Lung microvascular endothelial cell (primary cell): ENCODE data around the gene GATB. TPM values are rescaled to one million over a fixed set of nuclear protein-coding genes. Genes with fewer than 3 reads are reported as not detected.
A peak's percentile ranks its signal among the peaks of the same experiment; 100 is the strongest.

Source experiments
- DNase-seq, 2 donors: peaks; one replicate each; pipeline versions ENCODE4 v3.0.0 to v3.0.0-alpha.2; 2010; ENCODE audit warnings: low read depth in 2 of 2
- total RNA-seq: library from RNA; depleted of rRNA; stranded (reverse); fragments of >200 nt; gene quantifications from 2 replicates; pipeline ENCODE4 v1.2.1, GENCODE V29; 2014

Gene GATB, protein sequence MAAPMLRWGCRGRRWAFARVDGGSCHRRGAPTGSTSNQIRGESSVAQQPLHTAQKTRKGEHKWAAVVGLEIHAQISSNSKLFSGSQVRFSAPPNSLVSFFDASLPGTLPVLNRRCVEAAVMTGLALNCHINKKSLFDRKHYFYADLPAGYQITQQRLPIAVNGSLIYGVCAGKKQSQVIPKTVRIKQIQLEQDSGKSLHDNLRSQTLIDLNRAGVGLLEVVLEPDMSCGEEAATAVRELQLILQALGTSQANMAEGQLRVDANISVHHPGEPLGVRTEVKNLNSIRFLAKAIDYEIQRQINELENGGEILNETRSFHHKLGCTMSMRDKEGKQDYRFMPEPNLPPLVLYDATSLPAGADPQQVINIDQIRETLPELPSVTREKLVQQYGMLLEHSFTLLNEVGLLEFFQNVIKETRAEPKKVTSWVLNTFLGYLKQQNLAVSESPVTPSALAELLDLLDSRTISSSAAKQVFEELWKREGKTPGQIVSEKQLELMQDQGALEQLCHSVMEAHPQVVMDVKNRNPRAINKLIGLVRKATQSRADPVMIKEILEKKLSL
- total RNA-seq = 8.3 and 12.0 TPM in 2 replicates

DNA sequence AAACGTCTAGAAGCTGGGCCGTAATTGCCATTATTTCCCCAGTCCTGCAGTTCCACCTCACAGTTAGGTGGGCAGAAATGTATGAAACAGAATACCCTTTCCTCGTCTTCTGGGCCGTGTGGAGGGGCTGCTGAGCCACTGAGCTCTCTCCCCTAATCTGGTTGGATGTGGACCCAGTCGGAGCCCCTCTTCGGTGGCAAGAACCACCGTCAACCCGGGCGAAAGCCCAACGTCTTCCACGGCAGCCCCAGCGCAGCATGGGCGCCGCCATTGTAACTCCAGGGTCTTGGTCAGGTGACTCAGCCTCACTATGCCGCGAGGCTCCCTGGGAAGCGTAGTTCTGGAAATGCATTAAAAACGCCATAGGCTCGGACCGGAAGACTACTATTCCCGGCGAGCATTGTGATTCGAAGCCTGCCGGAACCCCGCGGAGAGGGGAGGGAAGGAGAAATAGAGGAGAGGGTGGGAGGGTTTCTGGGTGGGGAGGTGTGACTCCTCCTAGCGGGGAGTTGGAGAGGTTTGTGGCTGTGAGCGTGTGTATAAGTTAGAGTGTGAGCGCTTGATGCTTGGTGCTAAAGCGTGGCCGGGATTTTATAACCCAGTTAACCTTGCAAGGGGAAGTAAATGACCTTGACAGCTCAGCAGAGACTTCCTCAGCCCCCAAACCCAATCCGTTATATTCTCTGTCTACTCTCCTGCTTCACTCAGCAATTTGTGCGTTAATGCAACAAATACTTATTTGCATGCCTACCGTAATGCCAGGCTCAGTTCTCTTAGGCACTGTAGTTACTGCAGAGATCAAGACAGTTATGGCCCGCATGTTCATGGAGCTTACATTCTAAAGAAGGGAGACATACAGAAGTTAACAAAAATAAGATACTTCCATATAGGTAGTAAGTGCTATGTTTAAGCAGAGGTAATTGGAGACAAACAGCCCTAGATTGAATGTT, at the start of gene GATB:
Gene GATB, minus strand, starts transcription at position 296 of the 950 bp plus-strand sequence. Its CDS starts 25 bp downstream, at position 271.
- DNase-seq = peak; percentile 96 to 97

DNA sequence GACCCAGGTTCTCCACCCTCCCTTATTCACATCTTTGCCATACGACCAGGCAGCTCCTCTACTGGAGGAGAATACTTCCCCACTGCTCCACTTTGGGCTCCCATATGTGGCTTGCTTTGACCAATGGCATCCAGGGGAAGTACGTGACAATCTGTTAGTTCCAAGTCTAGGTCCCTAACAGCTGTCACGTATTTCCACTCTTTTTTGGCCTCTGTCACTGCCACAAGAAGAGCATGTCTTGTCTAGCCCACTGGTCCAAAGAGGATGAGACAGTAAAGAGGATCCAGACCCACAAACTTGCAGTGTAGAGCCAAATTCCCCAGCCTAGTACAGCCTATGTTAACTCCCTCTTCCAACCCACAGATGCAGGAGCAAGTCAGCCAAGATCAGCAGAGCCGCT, 49.7 kb upstream of the GATB start:
- no peak for DNase-seq

DNA sequence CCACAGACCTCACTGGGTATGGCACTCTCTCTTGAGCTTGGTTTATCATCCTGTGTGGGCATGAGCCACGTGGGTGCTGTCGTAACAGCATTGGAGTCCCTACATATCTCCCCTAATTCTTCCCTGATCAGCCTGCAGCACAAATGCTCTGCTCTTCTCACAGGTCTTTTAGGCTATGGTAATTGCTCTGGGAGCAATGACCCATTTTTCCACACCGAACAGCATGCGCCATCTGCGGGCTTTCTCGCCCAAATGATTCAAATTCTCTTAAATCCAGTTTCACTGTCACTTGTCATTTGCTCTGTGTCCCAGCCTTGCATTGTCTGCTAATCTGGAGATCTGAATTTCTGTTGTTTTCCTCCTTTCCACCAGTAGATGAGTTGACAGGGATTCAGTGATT, 48.9 kb upstream of the GATB start:
- no peak for DNase-seq

DNA sequence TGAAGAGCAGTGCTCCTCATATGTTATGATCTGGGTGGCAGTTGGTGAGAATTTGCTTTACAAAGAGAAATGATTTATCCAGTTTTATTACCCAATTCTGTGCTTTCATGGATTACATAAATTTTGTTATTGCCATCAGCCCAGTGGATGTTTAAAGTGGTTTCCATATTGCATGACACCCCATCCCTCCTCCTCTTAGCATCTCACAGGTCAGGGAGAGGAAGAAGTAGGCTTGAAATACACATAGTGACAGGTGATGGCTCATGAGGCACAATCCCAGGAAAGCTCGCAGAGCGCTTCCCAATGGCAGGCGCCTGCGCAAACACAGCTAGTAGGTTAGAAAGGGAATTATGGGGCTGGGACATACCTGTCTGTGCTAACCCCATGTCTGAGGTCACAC, 47.7 kb upstream of the GATB start:
- DNase-seq = no peak

DNA sequence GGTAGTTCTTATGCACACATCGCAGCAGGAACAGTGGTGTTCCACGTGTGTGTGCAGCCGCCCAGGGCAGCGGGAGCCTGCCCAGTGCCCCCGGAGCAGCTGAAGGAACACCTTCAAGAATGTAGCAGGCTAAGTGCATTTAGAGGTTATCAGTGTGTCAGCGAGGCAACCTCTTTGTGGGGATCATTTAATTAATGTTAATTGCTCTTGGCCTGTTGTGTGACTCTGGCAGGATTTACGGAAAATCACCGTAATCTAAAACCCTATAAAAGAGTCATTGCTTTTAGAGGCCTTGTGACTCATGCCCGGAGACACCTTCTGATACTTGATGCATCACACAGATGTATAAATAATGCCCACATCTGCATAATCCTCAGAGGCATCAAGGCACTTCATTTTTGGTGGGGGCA, 47.3 kb upstream of the GATB start:
- DNase-seq = no peak

DNA sequence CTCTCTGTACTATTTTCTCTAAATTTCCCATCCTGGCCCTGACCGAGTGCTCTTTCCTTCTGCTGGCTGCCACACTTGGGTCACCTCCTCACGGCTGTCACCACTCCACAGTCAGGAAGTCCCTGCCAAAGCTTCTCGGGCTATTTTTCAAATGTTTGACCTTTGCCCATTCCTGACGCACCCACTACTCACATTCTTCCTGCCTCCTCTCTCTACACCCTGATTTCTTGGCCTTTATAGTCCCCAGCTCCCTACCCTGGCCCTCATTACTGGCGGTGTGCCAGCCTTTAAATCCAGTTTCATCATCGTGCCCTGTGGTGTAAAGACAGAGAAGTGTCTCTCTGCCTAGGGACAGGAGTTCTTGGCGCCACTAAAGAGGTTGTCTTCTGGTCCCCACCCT, 46.4 kb upstream of the GATB start:
- no peak for DNase-seq

DNA sequence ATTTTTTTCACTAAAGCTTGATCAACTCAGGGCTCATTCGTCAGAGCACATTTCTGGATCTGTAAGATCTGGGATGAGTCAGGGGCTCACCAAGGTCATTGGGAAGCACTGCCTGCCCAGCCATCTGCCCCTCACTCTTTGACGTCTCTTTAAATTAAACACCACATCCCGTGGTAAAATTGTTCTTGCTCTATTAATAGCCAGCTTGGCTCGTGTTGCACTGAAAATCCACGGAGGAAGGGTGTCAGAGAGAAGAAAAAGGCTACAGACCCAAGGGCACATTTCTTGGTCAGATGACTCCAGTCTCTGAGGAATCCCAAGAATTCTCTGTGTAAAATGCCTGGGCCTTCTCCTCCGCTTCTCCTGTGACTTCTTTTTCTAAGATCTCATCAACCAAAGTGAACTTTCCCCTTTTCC, 45.7 kb upstream of the GATB start:
- peak in 1 of 2 donors; percentile 26 for DNase-seq

DNA sequence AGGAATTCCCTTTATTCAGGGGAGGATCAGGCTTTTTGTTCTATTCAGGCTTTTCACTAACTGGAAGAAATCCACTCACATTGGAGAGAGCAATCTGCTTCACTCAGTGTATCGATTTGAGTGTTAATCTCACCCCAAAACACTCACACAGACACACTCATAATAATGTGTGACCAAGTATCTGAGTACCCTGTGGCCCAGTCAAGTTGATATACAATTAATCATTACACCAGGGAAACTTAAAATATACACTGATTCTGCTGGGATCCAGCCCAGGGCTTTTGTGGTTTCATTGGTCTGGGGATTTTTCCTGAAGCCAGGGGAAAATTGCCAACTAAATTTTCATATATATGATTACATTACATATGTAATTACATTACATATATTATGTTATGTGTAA, 44.0 kb upstream of the GATB start:
- DNase-seq = no peak

DNA sequence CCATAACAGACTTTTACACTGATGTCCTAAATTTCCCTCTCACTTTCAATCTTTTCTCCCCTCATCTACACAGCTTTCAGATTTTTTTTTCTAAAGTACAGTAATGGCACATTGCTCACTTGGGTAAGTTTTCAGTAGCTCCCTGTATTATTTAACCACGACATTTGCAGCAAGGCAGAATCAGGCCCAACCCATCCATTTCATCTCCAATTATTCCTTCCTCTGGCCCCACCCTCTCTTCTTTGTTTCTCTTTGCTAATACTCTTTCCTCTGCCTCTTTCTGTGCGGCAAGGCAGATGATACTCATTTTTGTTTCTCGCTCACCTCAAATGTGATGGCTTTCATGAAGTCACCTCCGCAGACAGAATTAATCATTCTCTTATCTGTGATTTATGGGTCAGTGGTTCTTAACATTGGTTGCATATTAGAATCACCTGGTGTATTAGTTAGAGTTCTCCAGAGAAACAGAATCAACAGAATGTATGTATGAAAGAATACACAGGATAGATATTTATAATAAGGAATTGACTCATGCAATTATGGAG, 43.4 kb upstream of the GATB start:
- DNase-seq = no peak

DNA sequence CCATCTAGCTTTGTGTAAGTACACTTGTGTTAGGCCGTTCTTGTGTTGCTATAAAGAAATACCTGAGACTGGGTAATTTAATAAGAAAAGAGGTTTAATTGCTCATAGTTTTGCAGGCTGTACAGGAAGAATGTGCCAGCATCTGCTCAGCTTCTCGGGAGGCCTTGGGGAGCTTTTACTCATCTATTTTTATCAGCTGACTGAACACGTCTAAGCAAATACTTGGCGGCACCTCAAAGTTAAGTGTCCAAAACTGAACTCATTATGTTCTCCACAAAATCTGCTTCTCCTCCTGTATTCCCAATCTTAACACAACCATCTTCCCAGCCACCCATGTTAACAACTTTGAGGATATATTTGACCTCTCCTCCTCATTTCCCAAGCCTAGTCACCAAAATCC, 42.4 kb upstream of the GATB start:
- DNase-seq = no peak

DNA sequence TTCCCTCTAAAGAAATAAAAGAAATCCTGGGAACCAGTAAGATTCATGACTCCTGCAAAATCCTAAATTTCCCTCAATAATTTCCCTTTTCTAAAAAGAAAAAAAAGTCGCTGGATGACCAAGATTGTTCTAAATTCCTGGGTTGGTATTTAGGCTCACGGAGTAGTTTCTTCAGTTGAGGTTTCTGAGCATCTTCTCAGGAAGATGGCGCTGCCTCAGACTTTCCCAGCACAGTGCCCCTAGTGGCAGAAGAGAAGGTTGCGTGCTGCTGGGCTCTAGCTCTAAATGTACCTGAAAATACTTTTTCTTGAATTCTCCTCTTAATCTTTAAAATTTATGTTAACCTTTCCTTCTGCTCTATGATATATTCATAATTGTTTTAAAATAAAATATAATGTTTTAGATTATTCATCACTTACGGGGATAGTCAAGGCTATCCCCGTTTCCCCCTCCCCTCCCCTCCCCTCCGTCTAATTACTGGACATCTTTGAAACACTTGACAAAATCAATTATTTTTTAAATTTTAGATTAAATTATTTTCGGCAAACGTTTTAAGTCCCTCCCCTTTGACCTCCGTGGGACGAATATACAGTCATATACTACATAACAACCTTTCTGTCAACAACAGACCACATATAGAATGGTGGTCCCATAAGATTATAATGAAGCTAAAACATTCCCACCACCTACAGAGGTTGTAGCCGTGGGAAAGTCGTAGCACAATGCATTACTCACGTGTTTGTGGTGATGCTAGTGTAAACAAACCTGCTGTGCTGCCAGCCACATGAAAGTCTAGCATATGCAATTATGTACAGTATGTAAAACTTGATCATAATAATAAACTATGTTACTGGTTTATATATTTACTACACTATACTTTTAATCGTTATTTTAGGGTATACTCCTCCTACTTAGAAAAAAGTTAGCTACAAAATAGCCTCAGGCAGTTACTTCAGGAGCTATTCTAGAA, 41.0 kb upstream of the GATB start:
- DNase-seq = peak; percentile 52 to 67

DNA sequence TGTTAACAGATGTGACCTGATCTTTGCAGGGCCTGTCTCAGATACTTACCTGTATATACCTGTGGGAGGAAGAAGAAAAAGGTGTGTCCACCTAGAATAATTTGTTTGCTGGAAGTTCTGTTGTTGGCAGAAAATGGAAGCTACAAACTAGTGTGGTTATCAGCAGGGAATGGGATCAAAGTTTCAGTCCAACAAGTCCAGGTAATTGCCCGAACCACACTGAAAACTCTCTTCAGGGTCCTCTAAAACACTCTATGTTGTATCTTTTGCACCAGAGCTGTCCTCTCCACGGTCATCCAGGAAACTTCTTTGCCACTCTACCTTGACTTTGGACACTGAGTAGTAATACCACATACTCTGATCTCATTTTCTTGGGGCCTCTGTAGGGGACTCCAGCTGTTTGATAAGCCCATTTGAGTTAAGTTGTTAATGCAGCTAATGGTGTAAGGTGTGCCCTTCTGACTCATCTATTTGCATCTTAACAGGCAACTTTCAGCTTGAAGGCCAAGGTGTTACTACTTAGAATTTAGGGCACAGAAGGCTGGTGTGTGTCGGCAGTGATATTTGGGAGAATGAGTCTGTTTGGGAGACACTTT, 38.7 kb upstream of the GATB start:
- DNase-seq = no peak

DNA sequence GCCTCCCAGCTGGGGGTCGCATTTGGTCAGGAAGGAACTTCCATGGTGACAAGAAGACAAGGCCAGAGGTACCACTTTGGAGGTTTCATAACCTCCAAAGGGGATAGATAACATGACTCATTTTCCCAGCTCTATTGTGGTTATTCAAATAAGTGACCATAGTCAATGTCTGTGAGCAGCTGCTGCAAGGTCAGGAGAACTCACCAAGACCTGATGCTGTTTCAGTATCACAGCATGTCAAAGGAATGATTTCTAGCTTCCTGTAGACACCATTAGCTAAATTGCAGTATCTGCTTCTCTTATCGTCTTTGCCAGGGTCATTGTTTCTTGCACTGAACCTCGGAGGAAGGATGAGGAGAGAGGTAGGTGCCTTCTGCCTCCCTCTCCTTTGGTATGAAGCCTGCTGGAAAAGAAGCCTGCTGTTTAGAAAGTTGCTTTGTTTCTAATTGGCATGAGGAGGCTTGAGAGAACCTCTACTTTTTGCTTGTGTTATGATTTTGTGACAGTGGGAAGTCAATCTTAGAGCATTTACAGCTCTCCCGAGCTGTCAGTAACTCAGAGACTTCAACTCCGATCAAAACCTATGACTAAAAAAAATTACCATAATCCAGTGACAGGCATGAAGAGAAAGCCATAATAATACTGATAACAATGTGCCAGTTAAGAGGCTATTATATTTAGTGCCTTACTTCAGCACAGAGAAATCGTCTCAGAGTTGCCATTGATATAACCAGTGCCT, 38.0 kb upstream of the GATB start:
- DNase-seq = no peak

DNA sequence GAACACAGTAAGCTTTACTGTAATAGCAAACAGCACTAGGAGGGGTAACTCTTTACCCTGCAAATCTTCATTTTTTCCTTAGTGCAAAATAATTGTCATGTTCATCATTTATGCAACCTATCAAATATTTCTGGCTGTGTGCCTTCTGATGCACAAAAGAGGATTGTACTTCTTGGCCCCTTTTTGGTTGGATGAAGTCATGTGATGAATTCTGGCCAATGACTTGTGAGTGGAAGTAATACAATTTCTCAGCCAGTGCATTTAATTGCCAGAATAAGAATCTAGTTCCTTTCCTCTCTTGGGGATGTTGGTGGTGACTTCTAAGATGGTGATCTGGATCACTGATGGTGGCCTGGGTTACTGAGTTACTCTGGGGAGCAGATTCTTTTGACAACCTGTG, 37.0 kb upstream of the GATB start:
- no peak for DNase-seq

DNA sequence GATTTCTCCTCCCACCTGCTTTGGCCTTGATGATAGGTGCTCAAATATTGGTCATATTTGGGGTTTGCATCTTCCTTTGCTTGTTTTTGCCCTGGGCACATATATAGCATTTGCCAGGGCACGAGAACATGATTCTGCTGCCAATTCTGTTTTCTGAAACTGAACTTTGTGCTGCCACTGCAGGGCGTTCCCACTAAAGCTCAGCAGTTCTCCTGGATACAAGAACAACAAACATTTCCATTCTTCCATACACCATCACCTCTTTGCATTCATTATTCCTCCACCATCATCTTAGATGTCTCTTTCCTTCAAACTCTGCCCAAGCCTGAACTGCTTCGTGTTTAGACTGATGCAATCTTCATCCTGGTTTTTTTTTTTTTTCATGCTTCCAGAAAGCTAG, 36.3 kb upstream of the GATB start:
- no peak for DNase-seq

DNA sequence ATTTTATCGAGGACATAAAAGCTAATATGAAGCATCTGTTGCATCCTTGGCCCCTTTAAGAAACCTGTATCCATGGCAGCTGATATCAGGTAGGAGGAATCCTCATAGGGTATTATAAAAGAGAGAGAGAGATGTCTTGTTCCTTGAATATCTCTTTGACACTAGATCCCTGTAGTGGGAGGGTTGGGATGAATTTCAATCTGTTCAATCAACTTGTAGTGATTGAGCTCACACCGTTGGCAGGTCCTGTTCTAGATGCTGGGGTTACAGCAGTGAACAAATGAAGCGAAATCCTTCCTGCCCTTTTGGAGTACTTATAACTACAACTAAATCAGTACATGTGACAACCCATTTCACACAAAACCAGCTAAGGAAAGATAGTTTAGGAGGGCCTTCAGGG, 35.3 kb upstream of the GATB start:
- DNase-seq = no peak

DNA sequence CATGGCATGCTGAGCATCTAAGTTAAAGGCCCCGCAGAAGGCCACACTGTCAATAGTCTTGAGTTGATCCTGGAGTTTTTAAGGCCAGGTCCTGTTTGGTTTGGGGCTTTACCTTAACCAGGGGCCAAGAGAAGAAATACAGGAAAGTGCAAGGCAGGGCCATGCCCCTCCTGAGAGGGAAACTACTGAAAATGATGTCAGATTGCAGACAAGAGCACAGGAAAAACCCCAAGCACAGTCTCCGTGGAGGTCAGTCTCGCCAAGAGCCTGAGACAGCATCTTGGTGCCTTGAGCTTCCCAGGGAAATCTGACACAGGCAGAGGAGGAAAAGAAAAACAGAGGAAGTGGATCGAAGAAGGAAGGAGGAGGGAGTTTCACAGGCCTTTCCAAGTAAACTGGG, 32.2 kb upstream of the GATB start:
- DNase-seq = no peak

DNA sequence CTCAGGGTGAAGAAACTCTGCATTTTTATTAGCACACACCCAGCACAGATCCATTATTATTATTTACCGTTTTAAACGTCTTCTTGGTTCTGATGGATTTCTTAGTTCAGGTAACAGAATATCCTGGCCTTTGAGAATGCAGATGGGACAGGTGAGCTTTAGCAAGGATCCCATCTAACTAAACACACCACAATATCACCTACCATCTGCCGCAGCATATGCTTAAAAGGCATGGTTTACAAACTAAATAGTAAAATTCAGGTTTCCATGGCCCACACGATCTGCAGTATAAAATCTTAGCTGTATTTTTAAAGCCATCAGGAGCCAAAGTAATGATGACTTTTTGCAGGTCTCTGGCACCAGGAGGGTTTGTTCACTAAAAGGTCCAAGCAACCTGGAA, 31.7 kb upstream of the GATB start:
- DNase-seq = no peak

DNA sequence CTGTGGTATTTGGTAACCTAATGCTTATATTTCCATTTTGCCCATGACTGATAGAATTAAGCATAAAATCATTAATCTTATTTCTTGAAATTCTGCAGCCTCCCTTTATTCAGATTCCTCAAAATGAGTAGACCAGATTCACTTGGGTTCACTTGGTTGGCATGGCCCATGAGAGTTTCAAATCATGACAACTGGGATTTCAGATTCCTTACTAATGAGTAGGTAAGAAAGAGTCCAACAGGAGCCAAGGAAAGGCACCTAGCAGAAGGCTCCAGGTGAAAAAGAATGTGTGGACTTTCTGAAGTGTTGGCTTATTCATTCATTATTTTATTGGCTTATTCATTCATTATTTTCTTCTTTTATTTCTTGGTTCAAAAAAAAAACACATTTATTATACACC, 27.2 kb upstream of the GATB start:
- no peak for DNase-seq

DNA sequence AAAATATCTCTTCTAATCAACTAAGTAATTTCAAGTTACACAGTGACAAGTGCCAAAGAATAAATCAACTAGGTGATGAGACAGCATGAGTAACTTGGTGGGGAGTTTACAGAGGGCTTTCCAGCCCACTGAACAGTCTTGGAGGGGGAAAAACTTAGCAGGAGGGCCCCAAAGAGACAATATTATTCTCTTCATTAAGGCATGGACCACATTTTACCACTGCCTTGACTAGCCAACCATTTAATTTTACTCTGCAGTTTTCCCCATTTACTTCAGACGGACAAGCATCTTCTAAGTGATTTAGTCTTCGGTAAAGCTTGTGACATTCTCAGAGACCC, 25.3 kb upstream of the GATB start:
- no peak for DNase-seq
